Superior temporal gyrus (tissue), 1 donor: Measurements from ENCODE around the gene VIPR2.
"Not testable (repeated sequence)": the region's sequence is repeated elsewhere in the genome, so short reads cannot be mapped to it uniquely, and the experiment has no call there.

ENCODE experiments used
- DNase-seq: peaks from one replicate; pipeline ENCODE4 v3.0.0-alpha.2; 2016; ENCODE audit errors: extremely low spot score

The VIPR2 gene

GRCh38 chr7:159144758-159145489 is at the start of gene VIPR2:
VIPR2 (minus strand) TSS chr7:159144867; CDS start chr7:159144771, 96 bp downstream.
- no peak for DNase-seq

- no peak for DNase-seq
These were observed 49.0 kb upstream of the VIPR2 start for GRCh38 chr7:159193543-159194090.

- no peak for DNase-seq
These were observed 48.2 kb upstream of the VIPR2 start for GRCh38 chr7:159192725-159193453.

- no peak for DNase-seq
These were observed 47.3 kb upstream of the VIPR2 start for GRCh38 chr7:159192013-159192412.

- DNase-seq = no peak
These were observed 46.6 kb upstream of the VIPR2 start for GRCh38 chr7:159191236-159191635.

- DNase-seq = no peak
These were observed 43.3 kb upstream of the VIPR2 start for GRCh38 chr7:159188011-159188410.

- no peak for DNase-seq
These were observed 34.6 kb upstream of the VIPR2 start for GRCh38 chr7:159179241-159179640.

GRCh38 chr7:159177284-159177953 is 32.8 kb upstream of the VIPR2 start:
- no peak for DNase-seq

- DNase-seq = no peak
These were observed 31.1 kb upstream of the VIPR2 start for GRCh38 chr7:159175792-159176191.

- DNase-seq = not testable (repeated sequence)
These were observed 30.4 kb upstream of the VIPR2 start for GRCh38 chr7:159175100-159175499.

- DNase-seq = no peak
These were observed 27.7 kb upstream of the VIPR2 start for GRCh38 chr7:159172400-159172799.

- no peak for DNase-seq
These were observed 24.7 kb upstream of the VIPR2 start for GRCh38 chr7:159169391-159169790.

GRCh38 chr7:159167139-159167538 is 22.5 kb upstream of the VIPR2 start:
- DNase-seq = no peak

GRCh38 chr7:159166530-159166929 is 21.9 kb upstream of the VIPR2 start:
- no peak for DNase-seq

GRCh38 chr7:159165352-159165751 is 20.7 kb upstream of the VIPR2 start:
- DNase-seq = no peak

GRCh38 chr7:159163703-159164301 is 19.1 kb upstream of the VIPR2 start:
- not testable (repeated sequence) for DNase-seq

- not testable (repeated sequence) for DNase-seq
These were observed 17.5 kb upstream of the VIPR2 start for GRCh38 chr7:159162050-159162626.

GRCh38 chr7:159160450-159160849 is 15.8 kb upstream of the VIPR2 start:
- no peak for DNase-seq

GRCh38 chr7:159159731-159160130 is 15.1 kb upstream of the VIPR2 start:
- DNase-seq = no peak

- DNase-seq = no peak
These were observed 14.3 kb upstream of the VIPR2 start for GRCh38 chr7:159158888-159159405.
